Skeletal muscle tissue (tissue), 4 donors: ENCODE measurements around the gene MARCHF7. TPM values are rescaled to one million over a fixed set of nuclear protein-coding genes. Genes with fewer than 3 reads are reported as not detected.

Experiments
- H3K27ac ChIP-seq: one replicate; pipeline ENCODE4 v1.7.0; 2013; ENCODE audit warnings: mild to moderate bottlenecking, low read depth, low read length, inconsistent platforms
- H3K27me3 ChIP-seq, 3 donors: one replicate each; pipeline ENCODE4 v1.7.0; 2013; ENCODE audit warnings: low read length in 3 of 3; ENCODE audit not compliant: control insufficient read depth in 3 of 3, insufficient read depth in 3 of 3
- H3K36me3 ChIP-seq, 3 donors: one replicate each; pipeline ENCODE4 v1.7.0; 2013; ENCODE audit warnings: low read length in 3 of 3; ENCODE audit not compliant: control insufficient read depth in 3 of 3, insufficient read depth in 3 of 3
- H3K4me1 ChIP-seq, 3 donors: one replicate each; pipeline ENCODE4 v1.7.0; 2013; ENCODE audit warnings: low read length in 3 of 3, mild to moderate bottlenecking in 3 of 3; ENCODE audit not compliant: control insufficient read depth in 3 of 3, insufficient read depth in 3 of 3
- H3K4me3 ChIP-seq, 3 donors: one replicate each; pipeline ENCODE4 v1.7.0; 2013; ENCODE audit warnings: low read length in 3 of 3
- H3K9ac ChIP-seq, 3 donors: one replicate each; pipeline ENCODE4 v1.7.0; 2013; ENCODE audit warnings: low read length in 3 of 3, mild to moderate bottlenecking in 3 of 3, moderate library complexity in 2 of 3, low read depth in 1 of 3
- H3K9me3 ChIP-seq, 3 donors: one replicate each; pipeline ENCODE4 v1.7.0; 2013; ENCODE audit warnings: low read length in 3 of 3; ENCODE audit not compliant: control insufficient read depth in 3 of 3
- total RNA-seq: library from RNA; depleted of rRNA; stranded (reverse); fragments of >200 nt; gene quantifications from one replicate; pipeline ENCODE4 v1.2.3, GENCODE V29; 2014
- donor health status: Osteomylitis.

Gene MARCHF7
- total RNA-seq, 1 donor from 2014 or later = 77.2 TPM

DNA sequence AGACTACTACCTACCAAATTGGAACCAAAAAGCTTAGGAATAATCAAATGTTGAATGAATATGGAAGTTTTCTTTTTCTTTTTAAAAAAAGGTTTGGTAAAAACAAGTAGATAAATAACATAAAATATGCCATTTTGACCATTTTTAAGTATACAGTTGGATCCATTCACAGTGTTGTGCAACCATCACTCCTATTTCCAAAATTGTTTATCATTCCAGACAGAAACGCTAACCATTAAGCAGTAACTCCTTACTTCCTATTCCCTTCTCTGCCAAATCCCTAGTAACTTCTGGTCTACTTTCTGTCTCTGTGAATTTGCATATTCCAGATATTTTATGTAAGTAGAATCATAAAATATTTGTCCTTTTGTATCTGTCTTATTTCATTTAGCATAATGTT, 45.9 kb downstream of the MARCHF7 start:
- Histone ChIP-seq H3K4me1 (peaks cover 0 to 3% (median 0%) of the 10 kb centered on the region in 3 donors), H3K27me3 (no peaks in the 10 kb centered on the region), H3K9ac (no peak overlapping the region), H3K27ac (no peak overlapping the region), H3K4me3 (no peak overlapping the region), H3K36me3 (peaks cover 10 to 38% (median 28%) of the 10 kb centered on the region in 3 donors), H3K9me3 (no peaks in the 10 kb centered on the region)

DNA sequence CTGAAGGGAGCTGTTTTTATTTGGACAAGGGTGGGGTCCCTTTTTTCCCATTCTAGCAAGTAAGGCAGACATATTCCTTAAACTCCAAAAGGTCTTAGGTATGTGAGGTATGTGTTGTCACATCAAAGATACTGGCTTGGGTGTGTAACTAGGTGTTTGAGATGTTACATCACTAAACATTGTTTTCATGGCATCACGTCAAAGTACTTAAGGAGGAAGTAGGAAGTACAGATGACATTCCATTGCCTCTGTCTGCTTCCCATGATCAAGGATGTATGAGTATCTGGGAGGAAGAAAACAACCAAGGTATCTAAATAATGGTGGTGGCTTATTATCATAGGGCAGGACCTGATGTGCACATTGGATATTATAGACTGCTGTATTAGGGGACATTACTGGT, 46.4 kb downstream of the MARCHF7 start:
- no peak overlapping the region for H3K27ac ChIP-seq
- no peaks in the 10 kb centered on the region for H3K27me3 ChIP-seq
- H3K9ac ChIP-seq = no peak overlapping the region
- H3K4me3 ChIP-seq = no peak overlapping the region
- peaks cover 10 to 38% (median 32%) of the 10 kb centered on the region in 3 donors for H3K36me3 ChIP-seq
- no peaks in the 10 kb centered on the region for H3K9me3 ChIP-seq
- H3K4me1 ChIP-seq = peaks cover 0 to 3% (median 0%) of the 10 kb centered on the region in 3 donors

DNA sequence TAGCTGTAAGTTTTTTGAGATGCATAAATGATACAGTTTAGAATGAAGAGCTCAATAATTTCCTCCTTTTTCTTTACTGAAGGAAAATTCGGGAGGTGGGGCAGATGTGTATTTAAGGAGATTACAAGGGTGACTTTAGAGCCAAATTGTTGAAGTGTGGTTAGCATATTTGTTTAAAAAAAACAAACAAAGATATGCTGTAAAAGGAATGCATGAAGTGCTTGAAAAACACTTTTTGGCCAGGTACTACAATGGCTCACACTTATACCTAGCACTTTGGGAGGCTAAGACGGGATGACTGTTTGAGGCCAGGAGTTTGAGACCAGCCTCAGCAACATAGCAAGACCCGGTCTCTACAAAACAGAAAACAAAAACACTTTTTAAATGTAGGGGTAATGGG, 47.3 kb downstream of the MARCHF7 start:
- H3K27me3 ChIP-seq = no peaks in the 10 kb centered on the region
- H3K36me3 ChIP-seq = peaks cover 10 to 36% (median 35%) of the 10 kb centered on the region in 3 donors
- H3K9me3 ChIP-seq = no peaks in the 10 kb centered on the region
- H3K4me3 ChIP-seq = no peak overlapping the region
- no peak overlapping the region for H3K9ac ChIP-seq
- peaks cover 0 to under 1% (median 0%) of the 10 kb centered on the region in 3 donors for H3K4me1 ChIP-seq
- no peak overlapping the region for H3K27ac ChIP-seq

DNA sequence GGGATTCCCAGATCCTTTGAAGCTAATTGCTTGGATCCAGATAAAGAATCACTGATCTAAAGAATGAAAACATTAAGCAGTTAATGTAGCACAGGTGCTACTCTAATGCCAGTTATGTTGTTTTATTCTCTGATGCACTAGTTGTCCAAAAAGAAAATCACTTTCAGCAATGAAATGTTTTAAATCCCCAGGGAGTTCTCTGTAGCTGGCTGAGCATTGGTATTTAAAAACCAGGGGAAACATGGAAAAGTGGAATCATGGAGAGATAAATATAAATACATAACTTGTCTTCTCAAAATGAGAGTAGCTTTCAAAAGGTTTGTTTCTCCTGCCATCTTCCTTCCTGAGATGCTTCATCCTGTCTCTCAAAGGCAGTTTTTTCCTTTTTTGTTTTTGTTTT, 48.0 kb downstream of the MARCHF7 start:
- Histone ChIP-seq H3K27me3 (no peaks in the 10 kb centered on the region), H3K4me3 (no peak overlapping the region), H3K9ac (no peak overlapping the region), H3K9me3 (no peaks in the 10 kb centered on the region), H3K4me1 (no peaks in the 10 kb centered on the region), H3K36me3 (peaks cover 10 to 39% (median 36%) of the 10 kb centered on the region in 3 donors), H3K27ac (no peak overlapping the region)

DNA sequence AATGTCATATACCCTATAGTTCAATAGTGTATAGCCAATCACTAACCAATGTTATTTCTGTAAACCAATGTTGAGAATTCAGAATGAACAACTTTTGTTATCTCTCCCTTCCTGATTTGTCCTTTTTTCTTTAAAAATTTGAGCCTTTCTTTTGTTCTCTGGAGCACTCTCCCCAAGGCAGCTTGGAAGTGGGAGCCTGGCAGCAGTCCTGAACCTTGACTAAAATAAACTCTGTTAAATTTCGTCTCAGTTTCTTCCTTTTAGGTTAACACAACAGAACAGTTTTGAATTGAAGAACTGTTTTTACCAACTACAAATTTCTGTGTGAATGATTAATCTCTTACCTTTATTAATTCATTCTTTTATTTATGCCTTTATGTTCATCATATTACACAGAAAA, 49.8 kb downstream of the MARCHF7 start:
- Histone ChIP-seq H3K27me3 (no peaks in the 10 kb centered on the region), H3K36me3 (peaks cover 10 to 35% (median 33%) of the 10 kb centered on the region in 3 donors), H3K9ac (no peak overlapping the region), H3K4me1 (no peaks in the 10 kb centered on the region), H3K9me3 (no peaks in the 10 kb centered on the region), H3K27ac (no peak overlapping the region), H3K4me3 (no peak overlapping the region)

Other genes with a start within 250 kb of the MARCHF7 start
- gene BAZ2B, start 96.0 kb upstream of the MARCHF7 start, total RNA-seq = 76.2 TPM
- 9.9 TPM for gene CD302, start 85.7 kb downstream of the MARCHF7 start, total RNA-seq
- 1.0 TPM for gene LY75, start 192.2 kb downstream of the MARCHF7 start, total RNA-seq